NCI-H2196 treated with DMSO at 0.1 percent for 48 hours (cell line): ENCODE data around the gene JMJD6.
"Not testable (repeated sequence)": the region's sequence is repeated elsewhere in the genome, so short reads cannot be mapped to it uniquely, and the experiment has no call there.

Experiments used
- DNase-seq: peaks from one replicate; lab custom pipeline; 2025; ENCODE audit not compliant: unreplicated experiment; lab: John Stamatoyannopoulos, UW

Gene JMJD6

GRCh38 chr17:76700270-76700616 lies 26.2 kb downstream of the JMJD6 start:
- DNase-seq = no peak

GRCh38 chr17:76698466-76698977 lies 27.9 kb downstream of the JMJD6 start:
- DNase-seq = not testable (repeated sequence)

- no peak for DNase-seq
Measured at GRCh38 chr17:76697702-76698465, 28.5 kb downstream of the JMJD6 start.

- no peak for DNase-seq
Measured at GRCh38 chr17:76696763-76697701, 29.4 kb downstream of the JMJD6 start.

- DNase-seq = no peak
Measured at GRCh38 chr17:76695059-76695831, 31.2 kb downstream of the JMJD6 start.

GRCh38 chr17:76691379-76692191 lies 34.8 kb downstream of the JMJD6 start:
- no peak for DNase-seq

GRCh38 chr17:76690596-76691280 lies 35.7 kb downstream of the JMJD6 start:
- no peak for DNase-seq

GRCh38 chr17:76689859-76690258 lies 36.5 kb downstream of the JMJD6 start:
- no peak for DNase-seq

- no peak for DNase-seq
Measured at GRCh38 chr17:76688165-76688622, 38.2 kb downstream of the JMJD6 start.

GRCh38 chr17:76687298-76688164 lies 38.9 kb downstream of the JMJD6 start:
- no peak for DNase-seq

- DNase-seq = no peak
Measured at GRCh38 chr17:76686538-76687297, 39.7 kb downstream of the JMJD6 start.

- no peak for DNase-seq
Measured at GRCh38 chr17:76685846-76686245, 40.6 kb downstream of the JMJD6 start.

- DNase-seq = no peak
Measured at GRCh38 chr17:76685366-76685765, 41.0 kb downstream of the JMJD6 start.

GRCh38 chr17:76684756-76685155 lies 41.6 kb downstream of the JMJD6 start:
- DNase-seq = no peak

- DNase-seq = no peak
Measured at GRCh38 chr17:76683921-76684745, 42.3 kb downstream of the JMJD6 start.

- DNase-seq = no peak
Measured at GRCh38 chr17:76683011-76683755, 43.2 kb downstream of the JMJD6 start.
